MM.1S (cell line): ENCODE data around the gene TRIM7.
"Not testable (repeated sequence)": the region's sequence is repeated elsewhere in the genome, so short reads cannot be mapped to it uniquely, and the experiment has no call there.

Source experiments
- DNase-seq: peaks from one replicate; pipeline ENCODE4 v3.0.0-alpha.2; 2015
- H2AFZ ChIP-seq: fragments of 300-600 bp; sonication (generic); 2 replicates; pipeline ENCODE4 v1.6.0; 2016; ENCODE audit warnings: antibody characterized with exemption, low read length
- H3F3A ChIP-seq: fragments of 300-600 bp; sonication (generic); 2 replicates; pipeline ENCODE4 v1.6.1; 2016; ENCODE audit warnings: mild to moderate bottlenecking, antibody characterized with exemption, low read length, moderate library complexity, mixed read lengths; ENCODE audit not compliant: insufficient read depth
- H3K27ac ChIP-seq: fragments of 300-600 bp; sonication (generic); 2 replicates; pipeline ENCODE4 v1.5.1; 2016; ENCODE audit warnings: mild to moderate bottlenecking, low read length
- H3K27me3 ChIP-seq: fragments of 300-600 bp; sonication (generic); replicated peaks from 2 replicates; pipeline ENCODE4 v1.6.0; 2016; ENCODE audit warnings: low read length; ENCODE audit not compliant: insufficient read depth
- H3K36me3 ChIP-seq: fragments of 300-600 bp; sonication (generic); replicated peaks from 2 replicates; pipeline ENCODE4 v1.6.1; 2016; ENCODE audit warnings: mild to moderate bottlenecking, low read length, mixed read lengths; ENCODE audit not compliant: insufficient read depth
- H3K4me1 ChIP-seq: fragments of 300-600 bp; sonication (generic); 2 replicates; pipeline ENCODE4 v1.6.1; 2016; ENCODE audit warnings: low read length, mixed read lengths
- H3K4me2 ChIP-seq: fragments of 300-600 bp; sonication (generic); 2 replicates; pipeline ENCODE4 v1.6.0; 2016; ENCODE audit warnings: low read depth, low read length
- H3K4me3 ChIP-seq: fragments of 300-600 bp; sonication (generic); 2 replicates; pipeline ENCODE4 v1.5.1; 2016; ENCODE audit warnings: low read length, mixed read lengths
- H3K79me2 ChIP-seq: fragments of 300-600 bp; sonication (generic); 2 replicates; pipeline ENCODE4 v1.6.1; 2016; ENCODE audit warnings: mixed run types, low read length, mixed read lengths
- H3K9ac ChIP-seq: fragments of 300-600 bp; sonication (generic); 2 replicates; pipeline ENCODE4 v1.6.1; 2016; ENCODE audit warnings: low read length, mixed read lengths
- H3K9me2 ChIP-seq: fragments of 300-600 bp; sonication (generic); replicated peaks from 2 replicates; pipeline ENCODE4 v1.6.1; 2016; ENCODE audit warnings: mild to moderate bottlenecking, low read length, mixed read lengths; ENCODE audit not compliant: insufficient read depth
- H3K9me3 ChIP-seq: fragments of 300-600 bp; sonication (generic); replicated peaks from 2 replicates; pipeline ENCODE4 v1.6.1; 2016; ENCODE audit warnings: mild to moderate bottlenecking, low read length, mixed read lengths; ENCODE audit not compliant: insufficient read depth
- H4K20me1 ChIP-seq: fragments of 300-600 bp; sonication (generic); 2 replicates; pipeline ENCODE4 v1.6.1; 2016; ENCODE audit warnings: mild to moderate bottlenecking, low read length, moderate library complexity, mixed read lengths; ENCODE audit not compliant: insufficient read depth
- EZH2 ChIP-seq: fragments of 300-600 bp; sonication (generic); optimal IDR thresholded peaks from 2 replicates; pipeline ENCODE3; 2017; ENCODE audit warnings: low read depth, mild to moderate bottlenecking, antibody characterized with exemption, low read length, mixed read lengths
- EZH2phosphoT487 ChIP-seq: fragments of 300-600 bp; sonication (generic); IDR thresholded peaks from 2 replicates; pipeline ENCODE4 v1.6.1; 2018; ENCODE audit warnings: antibody characterized with exemption, low read length
- TF ChIP-seq, protein P1 (sequence below): fragments of 300-600 bp; sonication (generic); IDR thresholded peaks from 2 replicates; pipeline ENCODE4 v1.5.1; 2016; ENCODE audit warnings: antibody characterized with exemption, low read length, mixed read lengths

The TRIM7 gene

DNA sequence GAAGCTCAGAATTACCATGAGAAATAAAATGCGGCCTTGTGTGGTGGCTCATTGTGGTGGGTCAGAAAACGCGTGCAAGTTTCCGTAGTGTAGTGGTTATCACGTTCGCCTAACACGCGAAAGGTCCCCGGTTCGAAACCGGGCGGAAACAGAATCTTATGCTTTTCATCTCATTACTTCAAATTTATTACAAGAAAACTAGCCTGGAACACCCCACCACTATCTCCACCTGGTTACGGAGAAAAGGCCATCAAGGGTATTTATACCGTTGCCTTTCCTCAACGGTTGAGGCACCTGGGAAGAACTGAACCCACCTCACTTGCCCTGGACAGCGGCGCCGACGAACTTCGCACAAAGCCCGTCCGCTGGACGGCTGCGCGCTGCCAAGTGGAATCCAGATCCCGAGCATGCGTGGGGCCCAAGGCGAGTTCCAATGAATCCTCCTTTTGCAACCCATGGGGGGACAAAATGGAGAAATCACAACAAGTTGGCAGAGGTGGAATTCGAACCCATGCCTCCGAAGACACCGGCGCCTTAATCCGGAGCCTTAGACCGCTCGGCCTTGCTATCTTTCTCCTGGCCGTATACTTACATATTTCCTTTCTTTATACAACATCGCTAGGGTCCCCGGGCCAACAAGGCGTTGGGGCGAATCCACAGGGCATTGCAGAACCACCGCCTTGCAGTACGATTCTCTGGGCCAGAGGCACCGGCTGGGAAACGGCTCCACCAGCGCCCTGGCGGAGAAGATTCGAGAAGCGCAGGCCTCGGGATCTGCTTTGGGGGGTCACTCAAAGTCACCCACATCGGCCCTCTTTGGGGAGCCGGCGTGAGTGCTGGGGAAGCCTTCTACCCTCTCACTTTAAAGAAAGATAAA, 40.7 kb downstream of the TRIM7 start:
- no peak for DNase-seq
- H3K9ac ChIP-seq: no peak overlapping the region
- H3K79me2 ChIP-seq: no peaks in the 10 kb centered on the region
- no peaks in the 10 kb centered on the region for H3K9me2 ChIP-seq
- H3K4me1 ChIP-seq: peaks cover 25% of the 10 kb centered on the region
- H3K27me3 ChIP-seq: peaks cover 29% of the 10 kb centered on the region
- H4K20me1 ChIP-seq: no peaks in the 10 kb centered on the region
- TF ChIP-seq, protein P1, sequence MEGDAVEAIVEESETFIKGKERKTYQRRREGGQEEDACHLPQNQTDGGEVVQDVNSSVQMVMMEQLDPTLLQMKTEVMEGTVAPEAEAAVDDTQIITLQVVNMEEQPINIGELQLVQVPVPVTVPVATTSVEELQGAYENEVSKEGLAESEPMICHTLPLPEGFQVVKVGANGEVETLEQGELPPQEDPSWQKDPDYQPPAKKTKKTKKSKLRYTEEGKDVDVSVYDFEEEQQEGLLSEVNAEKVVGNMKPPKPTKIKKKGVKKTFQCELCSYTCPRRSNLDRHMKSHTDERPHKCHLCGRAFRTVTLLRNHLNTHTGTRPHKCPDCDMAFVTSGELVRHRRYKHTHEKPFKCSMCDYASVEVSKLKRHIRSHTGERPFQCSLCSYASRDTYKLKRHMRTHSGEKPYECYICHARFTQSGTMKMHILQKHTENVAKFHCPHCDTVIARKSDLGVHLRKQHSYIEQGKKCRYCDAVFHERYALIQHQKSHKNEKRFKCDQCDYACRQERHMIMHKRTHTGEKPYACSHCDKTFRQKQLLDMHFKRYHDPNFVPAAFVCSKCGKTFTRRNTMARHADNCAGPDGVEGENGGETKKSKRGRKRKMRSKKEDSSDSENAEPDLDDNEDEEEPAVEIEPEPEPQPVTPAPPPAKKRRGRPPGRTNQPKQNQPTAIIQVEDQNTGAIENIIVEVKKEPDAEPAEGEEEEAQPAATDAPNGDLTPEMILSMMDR: no peak
- TF ChIP-seq EZH2: no peak
- no peak for TF ChIP-seq EZH2phosphoT487
- no peak overlapping the region for H3K4me3 ChIP-seq
- no peak overlapping the region for H2AFZ ChIP-seq
- no peak overlapping the region for H3K27ac ChIP-seq
- no peaks in the 10 kb centered on the region for H3K36me3 ChIP-seq
- no peaks in the 10 kb centered on the region for H3K9me3 ChIP-seq
- peaks cover 5% of the 10 kb centered on the region for H3F3A ChIP-seq
- no peak overlapping the region for H3K4me2 ChIP-seq

DNA sequence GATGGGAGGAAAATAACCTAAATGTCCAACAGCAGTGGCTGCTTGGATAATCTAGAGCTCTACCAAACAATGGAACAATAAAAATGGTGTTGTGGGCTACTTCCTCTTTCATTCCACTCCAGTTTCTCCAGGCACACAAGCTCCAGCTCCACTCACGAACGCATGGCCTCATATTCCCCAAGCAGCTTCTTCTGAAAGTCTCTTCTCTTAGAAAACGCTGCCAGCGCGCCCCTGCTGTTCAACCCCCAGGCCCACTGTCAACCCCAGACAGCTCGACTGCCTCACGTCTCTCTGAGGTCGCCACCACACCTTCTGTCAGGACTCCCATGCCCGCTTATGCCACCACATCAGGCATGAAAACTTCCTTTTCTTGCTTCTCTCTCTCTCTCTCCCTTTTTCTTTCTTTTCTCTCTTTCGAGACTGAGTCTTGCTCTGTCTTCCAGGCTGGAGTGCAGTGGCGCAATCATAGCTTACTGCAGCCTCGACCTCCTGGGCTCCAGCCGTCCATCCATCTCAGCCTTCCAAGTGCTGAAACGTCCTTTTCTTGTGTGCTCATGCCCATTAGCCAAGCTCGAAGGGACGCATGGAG, 41.4 kb downstream of the TRIM7 start:
- no peak overlapping the region for H2AFZ ChIP-seq

DNA sequence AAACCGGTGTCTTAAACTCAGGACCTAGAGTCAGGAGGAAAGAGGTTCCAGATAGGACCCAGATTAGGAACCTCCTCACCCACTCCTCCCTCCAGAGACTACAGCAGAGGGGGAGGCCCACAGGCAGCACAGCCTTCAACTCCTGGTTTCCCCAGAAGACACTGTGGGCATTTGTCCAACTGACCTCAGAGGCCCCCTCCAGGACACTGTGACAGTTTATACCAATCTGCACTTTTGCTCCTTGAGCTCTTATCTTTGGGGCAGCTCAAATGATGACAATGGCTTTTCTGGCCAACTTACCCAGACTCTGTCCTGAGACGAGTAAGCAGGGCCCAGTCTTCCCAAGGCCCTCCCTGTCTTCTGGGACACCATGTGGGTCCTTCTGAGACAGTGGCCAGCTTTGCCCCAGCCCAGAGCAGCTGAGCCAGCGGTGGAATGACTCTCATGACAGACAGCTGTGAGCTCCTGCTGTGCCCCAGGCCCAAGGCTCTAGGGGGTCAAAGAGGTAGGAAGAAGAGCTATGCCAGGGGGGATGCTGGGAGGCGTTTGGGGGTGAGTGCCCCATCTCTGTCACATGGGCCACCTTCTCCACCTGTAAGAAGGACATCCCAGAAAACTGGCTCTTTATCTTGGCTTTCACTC, 43.3 kb downstream of the TRIM7 start:
- no peaks in the 10 kb centered on the region for H3K36me3 ChIP-seq
- peaks cover 18% of the 10 kb centered on the region for H3K4me1 ChIP-seq
- TF ChIP-seq, protein P1: no peak
- TF ChIP-seq EZH2phosphoT487: no peak
- TF ChIP-seq EZH2: no peak
- H3K4me3 ChIP-seq: peak overlapping the region; percentile 70
- peak overlapping the region; percentile 98 for H2AFZ ChIP-seq
- H3K4me2 ChIP-seq: peak overlapping the region; percentile 96
- DNase-seq: no peak
- H3F3A ChIP-seq: peaks cover 5% of the 10 kb centered on the region
- no peaks in the 10 kb centered on the region for H3K79me2 ChIP-seq
- H3K27me3 ChIP-seq: peaks cover 5% of the 10 kb centered on the region; the same call in 1 of the 2 replicates
- H3K27ac ChIP-seq: peak overlapping the region; percentile 62; the same call in 1 of the 2 replicates
- no peaks in the 10 kb centered on the region for H3K9me3 ChIP-seq
- H3K9me2 ChIP-seq: no peaks in the 10 kb centered on the region
- H3K9ac ChIP-seq: peak overlapping the region; percentile 57; the same call in 1 of the 2 replicates
- no peaks in the 10 kb centered on the region for H4K20me1 ChIP-seq

More for the DNA sequence above, 41.4 kb downstream of the TRIM7 start:
- Histone ChIP-seq H3K27ac (no peak overlapping the region), H3K9me3 (no peaks in the 10 kb centered on the region), H3K4me2 (no peak overlapping the region), H3K9ac (no peak overlapping the region), H3K9me2 (no peaks in the 10 kb centered on the region), H3K4me3 (no peak overlapping the region), H3K27me3 (peaks cover 22% of the 10 kb centered on the region), H3K79me2 (no peaks in the 10 kb centered on the region), H4K20me1 (no peaks in the 10 kb centered on the region), H3F3A (peaks cover 5% of the 10 kb centered on the region), H3K4me1 (peaks cover 25% of the 10 kb centered on the region), H3K36me3 (no peaks in the 10 kb centered on the region)
- TF ChIP-seq, protein P1: no peak
- no peak for TF ChIP-seq EZH2
- no peak for TF ChIP-seq EZH2phosphoT487
- no peak for DNase-seq

DNA sequence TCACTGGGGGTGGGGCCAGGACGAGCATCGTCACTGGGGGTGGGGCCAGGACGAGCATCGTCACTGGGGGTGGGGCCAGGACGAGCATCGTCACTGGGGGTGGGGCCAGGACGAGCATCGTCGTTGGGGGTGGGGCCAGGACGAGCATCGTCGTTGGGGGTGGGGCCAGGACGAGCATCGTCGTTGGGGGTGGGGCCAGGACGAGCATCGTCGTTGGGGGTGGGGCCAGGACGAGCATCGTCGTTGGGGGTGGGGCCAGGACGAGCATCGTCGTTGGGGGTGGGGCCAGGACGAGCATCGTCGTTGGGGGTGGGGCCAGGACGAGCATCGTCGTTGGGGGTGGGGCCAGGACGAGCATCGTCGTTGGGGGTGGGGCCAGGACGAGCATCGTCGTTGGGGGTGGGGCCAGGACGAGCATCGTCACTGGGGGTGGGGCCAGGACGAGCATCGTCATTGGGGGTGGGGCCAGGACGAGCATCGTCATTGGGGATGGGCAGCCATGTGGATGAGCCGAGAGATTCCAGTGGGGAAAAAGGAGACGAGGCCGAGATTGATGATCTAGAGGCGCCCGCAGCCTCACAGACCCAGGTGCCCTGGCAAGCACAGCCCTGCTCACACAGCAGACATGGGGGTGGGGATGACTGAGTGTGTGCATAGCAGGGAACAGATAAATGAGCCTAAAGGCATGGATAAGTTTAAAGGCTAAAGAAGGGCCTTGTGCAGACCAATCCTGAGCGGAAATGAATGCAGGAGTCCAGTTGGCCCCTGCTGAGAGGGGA, 44.1 kb downstream of the TRIM7 start:
- Histone ChIP-seq H3K4me3 (peak overlapping the region; percentile 70), H3K4me2 (peak overlapping the region; percentile 96), H3K27ac (peak overlapping the region; percentile 62; the same call in 1 of the 2 replicates), H3K9ac (peak overlapping the region; percentile 57; the same call in 1 of the 2 replicates), H2AFZ (peak overlapping the region; percentile 98), H3K4me1 (peaks cover 16% of the 10 kb centered on the region)
- not testable (repeated sequence) for H3K36me3 ChIP-seq, H3K9me2 ChIP-seq, H3F3A ChIP-seq, H3K27me3 ChIP-seq, H4K20me1 ChIP-seq, H3K79me2 ChIP-seq, H3K9me3 ChIP-seq
- peak; percentile 45 for DNase-seq
